ENCODE data around the gene KDF1. TPM values are rescaled to one million over a fixed set of nuclear protein-coding genes. Genes with fewer than 3 reads are reported as not detected.

The KDF1 gene
- total RNA-seq, 1 donor from 2014 or later = 26.1 TPM

DNA sequence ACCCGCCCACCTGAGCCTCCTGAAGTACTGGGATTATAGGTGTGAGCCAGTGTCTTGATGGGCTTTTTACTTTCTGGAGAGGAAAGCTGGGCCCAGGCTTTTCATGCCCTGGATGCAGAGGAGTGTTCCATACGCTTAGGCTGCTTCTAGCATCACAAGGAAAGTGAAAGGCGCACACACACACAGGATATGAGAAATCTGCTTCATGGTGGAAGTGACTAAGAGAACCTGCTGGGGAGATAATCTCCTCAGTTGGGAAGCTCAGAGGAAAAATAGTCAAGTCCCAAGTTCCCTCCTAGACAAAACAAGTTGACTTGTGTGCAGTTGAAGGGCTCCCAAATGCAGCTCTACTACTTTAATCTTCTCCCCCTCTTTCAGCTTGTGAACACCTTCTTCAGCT, 36.6 kb downstream of the KDF1 start:
- TF ChIP-seq, protein P1, sequence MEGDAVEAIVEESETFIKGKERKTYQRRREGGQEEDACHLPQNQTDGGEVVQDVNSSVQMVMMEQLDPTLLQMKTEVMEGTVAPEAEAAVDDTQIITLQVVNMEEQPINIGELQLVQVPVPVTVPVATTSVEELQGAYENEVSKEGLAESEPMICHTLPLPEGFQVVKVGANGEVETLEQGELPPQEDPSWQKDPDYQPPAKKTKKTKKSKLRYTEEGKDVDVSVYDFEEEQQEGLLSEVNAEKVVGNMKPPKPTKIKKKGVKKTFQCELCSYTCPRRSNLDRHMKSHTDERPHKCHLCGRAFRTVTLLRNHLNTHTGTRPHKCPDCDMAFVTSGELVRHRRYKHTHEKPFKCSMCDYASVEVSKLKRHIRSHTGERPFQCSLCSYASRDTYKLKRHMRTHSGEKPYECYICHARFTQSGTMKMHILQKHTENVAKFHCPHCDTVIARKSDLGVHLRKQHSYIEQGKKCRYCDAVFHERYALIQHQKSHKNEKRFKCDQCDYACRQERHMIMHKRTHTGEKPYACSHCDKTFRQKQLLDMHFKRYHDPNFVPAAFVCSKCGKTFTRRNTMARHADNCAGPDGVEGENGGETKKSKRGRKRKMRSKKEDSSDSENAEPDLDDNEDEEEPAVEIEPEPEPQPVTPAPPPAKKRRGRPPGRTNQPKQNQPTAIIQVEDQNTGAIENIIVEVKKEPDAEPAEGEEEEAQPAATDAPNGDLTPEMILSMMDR (IDR thresholded peaks at IDR 0.05; ENCODE audit: unreplicated experiment) = no peak
- no peak for DNase-seq (ENCODE audit: low spot score, unreplicated experiment)
- Mint-ChIP-seq H3K27ac (no peak overlapping the region), H3K4me3 (ENCODE audit: low read depth) (peak overlapping the region; percentile 93), H3K9me3 (ENCODE audit: low read depth) (no peaks in the 10 kb centered on the region), H3K36me3 (ENCODE audit: insufficient read depth) (peaks cover 12% of the 10 kb centered on the region), H3K4me1 (ENCODE audit: low read depth) (peaks cover 23% of the 10 kb centered on the region), H3K27me3 (no peaks in the 10 kb centered on the region)

DNA sequence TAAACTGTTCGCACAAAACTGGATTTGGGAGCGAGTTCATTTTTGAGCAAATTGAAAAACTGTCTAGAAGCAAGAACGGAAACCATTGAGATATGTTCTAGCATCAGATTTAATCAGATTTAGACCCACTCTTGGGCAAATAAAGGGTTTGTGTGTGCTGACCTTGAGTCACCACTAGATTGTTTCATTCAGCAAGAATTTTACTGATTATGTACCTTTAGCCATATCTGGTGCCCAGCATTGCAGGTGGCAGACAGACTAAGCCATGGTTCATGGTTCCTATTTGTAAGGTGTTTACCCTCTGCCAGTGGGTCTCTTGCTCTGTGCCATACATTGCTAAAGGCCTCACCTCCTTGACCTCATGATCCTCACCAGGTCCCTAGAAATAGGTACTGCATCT, 37.4 kb downstream of the KDF1 start:
- peak overlapping the region; percentile 55 for H3K27ac Mint-ChIP-seq
- TF ChIP-seq, protein P1 (IDR thresholded peaks at IDR 0.05; ENCODE audit: unreplicated experiment) = no peak
- no peak for DNase-seq (ENCODE audit: low spot score, unreplicated experiment)
- H3K27me3 Mint-ChIP-seq = no peaks in the 10 kb centered on the region
- H3K36me3 Mint-ChIP-seq (ENCODE audit: insufficient read depth) = peaks cover 8% of the 10 kb centered on the region
- H3K4me1 Mint-ChIP-seq (ENCODE audit: low read depth) = peaks cover 23% of the 10 kb centered on the region
- peak overlapping the region; percentile 93 for H3K4me3 Mint-ChIP-seq (ENCODE audit: low read depth)
- H3K9me3 Mint-ChIP-seq (ENCODE audit: low read depth) = no peaks in the 10 kb centered on the region

DNA sequence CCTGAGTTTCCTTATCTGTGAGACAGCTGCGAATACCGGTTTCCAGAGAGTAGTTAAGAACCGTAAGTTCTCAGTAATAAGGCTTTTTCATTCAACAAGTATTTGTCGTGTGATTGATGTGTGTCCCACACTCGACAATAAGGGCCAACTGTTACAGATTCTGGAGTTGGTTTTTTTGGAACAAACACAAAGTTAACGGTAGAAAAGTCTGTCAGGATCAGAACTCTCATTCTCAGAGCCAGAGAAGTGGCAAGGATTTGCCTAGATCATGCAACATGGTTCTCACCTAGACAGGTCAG, 37.9 kb downstream of the KDF1 start:
- Mint-ChIP-seq H3K27ac (peak overlapping the region; percentile 90), H3K9me3 (ENCODE audit: low read depth) (no peaks in the 10 kb centered on the region), H3K36me3 (ENCODE audit: insufficient read depth) (peaks cover 8% of the 10 kb centered on the region), H3K4me3 (ENCODE audit: low read depth) (peak overlapping the region; percentile 93), H3K27me3 (no peaks in the 10 kb centered on the region), H3K4me1 (ENCODE audit: low read depth) (peaks cover 23% of the 10 kb centered on the region)
- TF ChIP-seq, protein P1 (IDR thresholded peaks at IDR 0.05; ENCODE audit: unreplicated experiment) = no peak
- no peak for DNase-seq (ENCODE audit: low spot score, unreplicated experiment)

DNA sequence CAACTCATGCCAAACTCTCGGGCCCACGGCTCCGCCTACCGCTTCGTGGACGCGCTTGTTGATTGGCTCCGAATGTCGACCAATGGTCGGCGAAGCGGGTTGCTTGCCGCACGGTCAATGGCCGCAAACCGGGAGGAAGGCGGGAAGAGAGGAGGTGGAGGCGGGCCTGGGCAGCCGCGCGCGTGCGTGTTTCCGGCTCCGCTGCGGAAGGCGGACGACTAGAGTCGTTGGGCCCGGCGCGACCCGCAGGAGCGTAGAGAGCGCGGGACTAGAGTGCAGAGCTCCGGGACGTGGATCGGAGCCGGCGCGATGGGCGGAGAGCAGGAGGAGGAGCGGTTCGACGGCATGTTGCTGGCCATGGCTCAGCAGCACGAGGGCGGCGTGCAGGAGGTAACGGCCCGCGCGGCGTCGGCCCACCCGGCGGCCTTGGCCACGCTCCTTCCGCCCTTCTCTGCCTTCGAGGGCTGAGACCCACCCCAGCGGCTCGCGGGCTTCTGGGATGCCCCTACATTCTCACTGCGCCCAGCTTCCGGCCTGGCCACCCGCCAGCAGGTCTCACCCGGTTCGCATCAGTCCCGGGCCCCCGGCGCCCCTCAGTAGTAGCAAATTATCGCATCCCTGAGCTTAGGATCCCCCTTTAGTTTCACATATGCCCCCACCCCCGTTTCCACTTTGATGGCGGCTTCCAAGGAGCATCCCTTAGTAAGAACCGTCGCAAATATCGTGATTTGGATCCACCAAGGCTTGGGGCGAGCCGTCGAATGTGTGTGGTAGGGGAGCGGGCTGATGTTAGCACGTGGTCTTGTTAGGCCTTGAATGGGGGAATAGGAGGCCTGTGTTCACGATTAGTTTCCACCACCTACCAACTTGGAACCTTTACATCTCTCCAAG, 38.5 kb downstream of the KDF1 start, which contains the start of gene NUDC:
NUDC (plus strand) TSS at position 204 of the 891 bp plus-strand sequence; CDS start at position 310, 106 bp downstream.
- peak; percentile 90 for DNase-seq (ENCODE audit: low spot score, unreplicated experiment)
- TF ChIP-seq, protein P1 (IDR thresholded peaks at IDR 0.05; ENCODE audit: unreplicated experiment) = no peak
- Mint-ChIP-seq H3K27me3 (no peaks in the 10 kb centered on the region), H3K27ac (peak within 1 kb of the TSS; percentile 97), H3K4me1 (ENCODE audit: low read depth) (peaks cover 24% of the 10 kb centered on the region), H3K36me3 (ENCODE audit: insufficient read depth) (peaks cover 5% of the 10 kb centered on the region), H3K4me3 (ENCODE audit: low read depth) (peak within 1 kb of the TSS; percentile 93), H3K9me3 (ENCODE audit: low read depth) (no peaks in the 10 kb centered on the region)

DNA sequence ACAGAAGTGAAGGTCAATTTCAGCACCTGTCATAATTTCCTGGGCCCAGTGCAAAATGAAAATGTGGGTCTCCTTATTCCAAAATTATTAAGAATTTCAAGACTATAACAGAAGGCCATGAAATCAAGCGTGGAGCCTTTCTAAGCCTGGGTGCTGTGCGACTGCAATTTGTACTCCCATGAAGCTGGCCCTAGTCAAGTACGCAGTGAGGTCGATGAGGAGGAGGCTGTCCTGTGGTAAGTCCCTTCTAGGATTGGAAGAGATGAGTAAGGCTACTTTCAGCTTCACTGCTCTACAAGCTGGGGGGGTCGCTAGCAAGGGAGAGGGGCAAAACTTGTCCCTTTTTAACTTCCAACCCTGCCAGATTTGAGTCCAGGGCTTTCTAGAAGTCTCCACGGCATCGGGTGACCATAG, 39.1 kb downstream of the KDF1 start:
- peaks cover 5% of the 10 kb centered on the region for H3K36me3 Mint-ChIP-seq (ENCODE audit: insufficient read depth)
- no peak for DNase-seq (ENCODE audit: low spot score, unreplicated experiment)
- H3K4me3 Mint-ChIP-seq (ENCODE audit: low read depth) = peak overlapping the region; percentile 93
- peaks cover 26% of the 10 kb centered on the region for H3K4me1 Mint-ChIP-seq (ENCODE audit: low read depth)
- no peaks in the 10 kb centered on the region for H3K9me3 Mint-ChIP-seq (ENCODE audit: low read depth)
- TF ChIP-seq, protein P1 (IDR thresholded peaks at IDR 0.05; ENCODE audit: unreplicated experiment) = no peak
- H3K27me3 Mint-ChIP-seq = no peaks in the 10 kb centered on the region
- peak overlapping the region; percentile 97 for H3K27ac Mint-ChIP-seq
